ENCODE results near the gene BCL2. TPM values are rescaled to one million over a fixed set of nuclear protein-coding genes. Genes with fewer than 3 reads are reported as not detected.

BCL2 gene
- total RNA-seq, 4 donors from 2014 or later: 14.3 to 34.8 (median 23.5) TPM

GRCh38 chr18:63290166-63290820 is 29.3 kb downstream of the BCL2 start:
- no peak overlapping the region for H3K4me3 ChIP-seq
- no peaks in the 10 kb centered on the region for H3K36me3 ChIP-seq
- intact Hi-C loops (cut with DNase I; ENCODE audit: low total_unique reads): no loop called here
- peak overlapping the region in 2 of 4 donors; percentile 22 to 28 for H3K27ac ChIP-seq
- DNase-seq: no peak
- peaks cover 4 to 52% (median 13%) of the 10 kb centered on the region in 4 donors for H3K4me1 ChIP-seq
- in situ Hi-C loops (cut with MboI; ENCODE audit: low pct_ligation_motif_present in 1 of 4, low pct_unique_long_range_greater_than_20kb in 1 of 4, low sequenced_read_pairs in 3 of 4): no loop called here
- H3K9me3 ChIP-seq: no peaks in the 10 kb centered on the region
- WGBS, 2 donors (ENCODE audit: low coverage in 1 of 2): 79 to 83% methylated on average over 6 of the region's 6 CpGs
- H3K27me3 ChIP-seq: no peaks in the 10 kb centered on the region
- TF ChIP-seq EP300 (IDR thresholded peaks at IDR 0.05; ENCODE audit: low read depth) (no peak), POLR2A (IDR thresholded peaks at IDR 0.05) (no peak), POLR2AphosphoS5 (IDR thresholded peaks at IDR 0.05) (no peak), CTCF (IDR thresholded peaks at IDR 0.05) (no peak)

- DNase-seq: no peak
- peaks cover 9 to 60% (median 23%) of the 10 kb centered on the region in 4 donors for H3K4me1 ChIP-seq
- H3K36me3 ChIP-seq: no peaks in the 10 kb centered on the region
- H3K9me3 ChIP-seq: no peaks in the 10 kb centered on the region
- no peak overlapping the region for H3K4me3 ChIP-seq
- intact Hi-C loops (cut with DNase I; ENCODE audit: low total_unique reads) (no loop called here), in situ Hi-C loops (cut with MboI; ENCODE audit: low pct_ligation_motif_present in 1 of 4, low pct_unique_long_range_greater_than_20kb in 1 of 4, low sequenced_read_pairs in 3 of 4) (no loop called here)
- WGBS, 2 donors (ENCODE audit: low coverage in 1 of 2): 57 to 61% methylated on average over 2 of the region's 2 CpGs
- TF ChIP-seq POLR2AphosphoS5 (IDR thresholded peaks at IDR 0.05) (no peak), CTCF (IDR thresholded peaks at IDR 0.05) (no peak), EP300 (IDR thresholded peaks at IDR 0.05; ENCODE audit: low read depth) (no peak), POLR2A (IDR thresholded peaks at IDR 0.05) (no peak)
- H3K27me3 ChIP-seq: no peaks in the 10 kb centered on the region
- peak overlapping the region; percentile 27 to 53 (median 30) for H3K27ac ChIP-seq
Measured at GRCh38 chr18:63288311-63288710, 31.3 kb downstream of the BCL2 start.

GRCh38 chr18:63287691-63288220 is 31.8 kb downstream of the BCL2 start:
- Histone ChIP-seq H3K4me3 (no peak overlapping the region), H3K27me3 (no peaks in the 10 kb centered on the region), H3K27ac (peak overlapping the region; percentile 27 to 72 (median 42)), H3K9me3 (no peaks in the 10 kb centered on the region), H3K4me1 (peaks cover 8 to 56% (median 23%) of the 10 kb centered on the region in 4 donors), H3K36me3 (no peaks in the 10 kb centered on the region)
- in situ Hi-C loops (cut with MboI; ENCODE audit: low pct_ligation_motif_present in 1 of 4, low pct_unique_long_range_greater_than_20kb in 1 of 4, low sequenced_read_pairs in 3 of 4): no loop called here
- no peak for DNase-seq
- WGBS, 2 donors (ENCODE audit: low coverage in 1 of 2): 57 to 60% methylated on average over 1 of the region's 1 CpG
- TF ChIP-seq EP300 (IDR thresholded peaks at IDR 0.05; ENCODE audit: low read depth) (no peak), POLR2AphosphoS5 (IDR thresholded peaks at IDR 0.05) (no peak), CTCF (IDR thresholded peaks at IDR 0.05) (no peak), POLR2A (IDR thresholded peaks at IDR 0.05) (no peak)
- intact Hi-C loops (cut with DNase I; ENCODE audit: low total_unique reads): no loop called here

GRCh38 chr18:63286926-63287325 is 32.6 kb downstream of the BCL2 start:
- TF ChIP-seq EP300 (IDR thresholded peaks at IDR 0.05; ENCODE audit: low read depth) (no peak), POLR2AphosphoS5 (IDR thresholded peaks at IDR 0.05) (no peak), CTCF (IDR thresholded peaks at IDR 0.05) (no peak), POLR2A (IDR thresholded peaks at IDR 0.05) (no peak)
- in situ Hi-C loops (cut with MboI; ENCODE audit: low pct_ligation_motif_present in 1 of 4, low pct_unique_long_range_greater_than_20kb in 1 of 4, low sequenced_read_pairs in 3 of 4): no loop called here
- Histone ChIP-seq H3K27me3 (no peaks in the 10 kb centered on the region), H3K9me3 (no peaks in the 10 kb centered on the region), H3K4me3 (no peak overlapping the region), H3K36me3 (no peaks in the 10 kb centered on the region), H3K4me1 (peaks cover 8 to 54% (median 23%) of the 10 kb centered on the region in 4 donors), H3K27ac (peak overlapping the region in 3 of 4 donors; percentile 30 to 72 (median 53))
- intact Hi-C loops (cut with DNase I; ENCODE audit: low total_unique reads): no loop called here
- DNase-seq: no peak
- WGBS, 2 donors (ENCODE audit: low coverage in 1 of 2): 60 to 72% methylated on average over 1 to 4 of the region's 4 CpGs

All from transverse colon (tissue), 4 donors.